ENCODE results near the gene NUP107.
A peak's percentile ranks its signal among the peaks of the same experiment; 100 is the strongest.

NUP107 gene

GRCh38 chr12:68792952-68793351 lies 106.2 kb downstream of the NUP107 start:
- H3K9me3 ChIP-seq (ENCODE audit: severe bottlenecking) = no peaks in the 10 kb centered on the region
- peaks cover 11% of the 10 kb centered on the region for H3K4me1 ChIP-seq (ENCODE audit: insufficient read depth, poor library complexity, severe bottlenecking)

GRCh38 chr12:68793436-68793835 lies 106.7 kb downstream of the NUP107 start:
- ATAC-seq (ENCODE audit: low read depth) (no peak), DNase-seq (ENCODE audit: low spot score) (no peak)
- no peak overlapping the region for H3K27ac ChIP-seq (ENCODE audit: poor library complexity, severe bottlenecking)

More at GRCh38 chr12:68792952-68793351, 106.2 kb downstream of the NUP107 start:
- no peak overlapping the region for H3K4me3 ChIP-seq (ENCODE audit: severe bottlenecking)
- H3K36me3 ChIP-seq (ENCODE audit: low read depth) = no peaks in the 10 kb centered on the region
- peak; percentile 7 for TF ChIP-seq CTCF (IDR thresholded peaks at IDR 0.05; ENCODE audit: poor library complexity, severe bottlenecking)
- no peak for DNase-seq (ENCODE audit: low spot score)
- no peaks in the 10 kb centered on the region for H3K27me3 ChIP-seq (ENCODE audit: insufficient read depth, poor library complexity, severe bottlenecking)
- ATAC-seq (ENCODE audit: low read depth) = peak; percentile 68; the same call in 2 of the 3 replicates
- no peak overlapping the region for H3K27ac ChIP-seq (ENCODE audit: poor library complexity, severe bottlenecking)

GRCh38 chr12:68793975-68794652 lies 107.3 kb downstream of the NUP107 start:
- Histone ChIP-seq H3K9me3 (ENCODE audit: severe bottlenecking) (no peaks in the 10 kb centered on the region), H3K27me3 (ENCODE audit: insufficient read depth, poor library complexity, severe bottlenecking) (no peaks in the 10 kb centered on the region), H3K27ac (ENCODE audit: poor library complexity, severe bottlenecking) (peak overlapping the region; percentile 59), H3K4me1 (ENCODE audit: insufficient read depth, poor library complexity, severe bottlenecking) (peaks cover 7% of the 10 kb centered on the region), H3K36me3 (ENCODE audit: low read depth) (no peaks in the 10 kb centered on the region), H3K4me3 (ENCODE audit: severe bottlenecking) (no peak overlapping the region)
- ATAC-seq (ENCODE audit: low read depth) (no peak), DNase-seq (ENCODE audit: low spot score) (no peak)
- TF ChIP-seq CTCF (IDR thresholded peaks at IDR 0.05; ENCODE audit: poor library complexity, severe bottlenecking) = no peak

More at GRCh38 chr12:68793436-68793835, 106.7 kb downstream of the NUP107 start:
- Histone ChIP-seq H3K27me3 (ENCODE audit: insufficient read depth, poor library complexity, severe bottlenecking) (no peaks in the 10 kb centered on the region), H3K4me1 (ENCODE audit: insufficient read depth, poor library complexity, severe bottlenecking) (peaks cover 7% of the 10 kb centered on the region), H3K4me3 (ENCODE audit: severe bottlenecking) (no peak overlapping the region), H3K36me3 (ENCODE audit: low read depth) (no peaks in the 10 kb centered on the region), H3K9me3 (ENCODE audit: severe bottlenecking) (no peaks in the 10 kb centered on the region)
- no peak for TF ChIP-seq CTCF (IDR thresholded peaks at IDR 0.05; ENCODE audit: poor library complexity, severe bottlenecking)

DNA sequence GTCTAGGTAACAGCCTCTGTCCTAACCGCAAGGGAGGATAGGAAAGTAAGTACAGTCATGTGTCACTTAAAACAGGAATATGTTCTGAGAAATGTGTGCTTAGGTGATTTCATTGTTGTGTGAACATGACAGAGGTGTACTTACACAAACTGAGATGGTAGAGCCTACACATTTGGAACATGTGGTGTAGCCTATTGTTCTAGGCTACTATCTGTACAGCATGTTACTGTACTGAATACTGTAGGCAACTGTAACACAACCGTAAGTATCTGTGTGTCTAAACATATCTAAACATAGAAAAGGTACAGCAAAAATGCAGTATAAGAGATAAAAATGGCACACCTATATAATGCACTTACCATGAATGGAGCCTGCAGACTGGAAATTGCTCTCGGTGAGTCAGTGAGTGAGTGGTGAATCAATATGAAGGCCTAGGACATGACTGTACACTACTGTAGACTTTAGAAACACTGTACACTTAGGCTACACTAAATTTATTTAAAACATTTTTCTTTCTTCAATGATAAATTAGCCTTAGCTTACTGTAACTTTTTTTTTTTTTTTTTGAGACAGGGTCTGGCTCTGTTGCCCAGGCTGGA lies 108.0 kb downstream of the NUP107 start:
- Histone ChIP-seq H3K4me3 (ENCODE audit: severe bottlenecking) (no peak overlapping the region), H3K27ac (ENCODE audit: poor library complexity, severe bottlenecking) (peak overlapping the region; percentile 59), H3K4me1 (ENCODE audit: insufficient read depth, poor library complexity, severe bottlenecking) (peaks cover 7% of the 10 kb centered on the region), H3K27me3 (ENCODE audit: insufficient read depth, poor library complexity, severe bottlenecking) (no peaks in the 10 kb centered on the region), H3K36me3 (ENCODE audit: low read depth) (no peaks in the 10 kb centered on the region), H3K9me3 (ENCODE audit: severe bottlenecking) (no peaks in the 10 kb centered on the region)
- no peak for TF ChIP-seq CTCF (IDR thresholded peaks at IDR 0.05; ENCODE audit: poor library complexity, severe bottlenecking)
- DNase-seq (ENCODE audit: low spot score) = no peak
- peak; percentile 98 for ATAC-seq (ENCODE audit: low read depth)
